SK-N-SH treated with all-trans-retinoic acid at 6 μM for 48 hours (cell line): ENCODE data around the gene FXYD2.

Source experiments
- ATAC-seq: fragments of 200-7000 bp; cut with Tn5 transposase; 3 replicates; pipeline ENCODE4 v1.9.1; 2020; ENCODE audit warnings: mild to moderate bottlenecking, moderate library complexity
- ARNTL ChIP-seq: fragments of 450-650 bp; formaldehyde crosslinking; IDR thresholded peaks from 2 replicates; pipeline ENCODE4 v1.5.0; 2020; ENCODE audit warnings: low read depth, mild to moderate bottlenecking, moderate library complexity, borderline replicate concordance
- BACH2 ChIP-seq: fragments of 250-450 bp; sonication (Bioruptor Pico); IDR thresholded peaks from 2 replicates; pipeline ENCODE4 v1.9.0; 2021; ENCODE audit warnings: mild to moderate bottlenecking, borderline replicate concordance
- CSDC2 ChIP-seq: fragments of 250-450 bp; sonication (Bioruptor Pico); IDR thresholded peaks from 2 replicates; pipeline ENCODE4 v1.5.0; 2020; ENCODE audit warnings: mild to moderate bottlenecking, moderate library complexity
- ESRRG ChIP-seq: fragments of 250-450 bp; sonication (Bioruptor Pico); IDR thresholded peaks from 2 replicates; pipeline ENCODE4 v1.6.1; 2021; ENCODE audit warnings: mild to moderate bottlenecking
- GLIS3 ChIP-seq: fragments of 250-450 bp; sonication (Bioruptor Pico); IDR thresholded peaks from 2 replicates; pipeline ENCODE4 v1.5.0; 2020; ENCODE audit warnings: mild to moderate bottlenecking, moderate library complexity
- ISL1 ChIP-seq: fragments of 250-450 bp; sonication (Bioruptor Pico); IDR thresholded peaks from 2 replicates; pipeline ENCODE4 v2.1.2; 2022; ENCODE audit warnings: mild to moderate bottlenecking, moderate library complexity
- OSR1 ChIP-seq: fragments of 250-450 bp; sonication (Bioruptor Pico); IDR thresholded peaks from 2 replicates; pipeline ENCODE4 v1.8.0; 2022; ENCODE audit warnings: moderate library complexity, mild to moderate bottlenecking, inconsistent platforms
- PATZ1 ChIP-seq: fragments of 250-450 bp; sonication (Bioruptor Pico); IDR thresholded peaks from 2 replicates; pipeline ENCODE4 v1.8.0; 2020; ENCODE audit warnings: mild to moderate bottlenecking, moderate library complexity, borderline replicate concordance
- POU6F1 ChIP-seq: fragments of 250-450 bp; sonication (Bioruptor Pico); IDR thresholded peaks from 2 replicates; pipeline ENCODE4 v1.8.0; 2021; ENCODE audit warnings: low read depth, mild to moderate bottlenecking, moderate library complexity, borderline replicate concordance
- PPARA ChIP-seq: fragments of 250-450 bp; sonication (Bioruptor Pico); IDR thresholded peaks from 2 replicates; pipeline ENCODE4 v1.5.0; 2020; ENCODE audit warnings: mild to moderate bottlenecking, borderline replicate concordance
- RARB ChIP-seq: fragments of 250-450 bp; sonication (Bioruptor Pico); IDR thresholded peaks from 2 replicates; pipeline ENCODE4 v1.8.0; 2021; ENCODE audit warnings: mild to moderate bottlenecking, moderate library complexity
- SNAI2 ChIP-seq: fragments of 250-450 bp; sonication (Bioruptor Pico); IDR thresholded peaks from 2 replicates; pipeline ENCODE4 v1.5.0; 2020; ENCODE audit warnings: mild to moderate bottlenecking, moderate library complexity
- TOX ChIP-seq: fragments of 250-450 bp; sonication (Bioruptor Pico); IDR thresholded peaks from 2 replicates; pipeline ENCODE4 v1.8.0; 2021; ENCODE audit warnings: mild to moderate bottlenecking, moderate library complexity, borderline replicate concordance
- TSHZ2 ChIP-seq: fragments of 250-450 bp; sonication (Bioruptor Pico); IDR thresholded peaks from 2 replicates; pipeline ENCODE4 v1.5.0; 2020; ENCODE audit warnings: mild to moderate bottlenecking, moderate library complexity
- ZFP3 ChIP-seq: fragments of 250-450 bp; sonication (Bioruptor Pico); IDR thresholded peaks from 2 replicates; pipeline ENCODE4 v1.5.0; 2020; ENCODE audit warnings: mild to moderate bottlenecking, moderate library complexity
- ZFP30 ChIP-seq: fragments of 450-650 bp; formaldehyde crosslinking; IDR thresholded peaks from 2 replicates; pipeline ENCODE4 v1.5.0; 2022; ENCODE audit warnings: mild to moderate bottlenecking, moderate library complexity
- ZNF565 ChIP-seq: fragments of 450-650 bp; formaldehyde crosslinking; conservative IDR thresholded peaks from 2 replicates; pipeline ENCODE4 v1.5.0; 2020; ENCODE audit warnings: low read depth, mild to moderate bottlenecking, moderate library complexity
- ZNF70 ChIP-seq: fragments of 450-650 bp; formaldehyde crosslinking; IDR thresholded peaks from 2 replicates; pipeline ENCODE4 v1.5.0; 2020; ENCODE audit warnings: mild to moderate bottlenecking, moderate library complexity
- TF ChIP-seq, protein P1 (sequence below): fragments of 250-450 bp; sonication (Bioruptor Pico); IDR thresholded peaks from 2 replicates; pipeline ENCODE4 v1.5.1; 2021; ENCODE audit warnings: mild to moderate bottlenecking, moderate library complexity
- TF ChIP-seq, protein P2 (sequence below): fragments of 250-450 bp; sonication (Bioruptor Pico); IDR thresholded peaks from 2 replicates; pipeline ENCODE4 v1.5.1; 2020; ENCODE audit warnings: low read depth, mild to moderate bottlenecking, moderate library complexity

The FXYD2 gene

GRCh38 chr11:117837791-117838190 lies 13.2 kb upstream of the FXYD2 start:
- no peak for ATAC-seq
- TF ChIP-seq POU6F1 = no peak
- no peak for TF ChIP-seq BACH2 (CRISPR knock-in tag)
- no peak for TF ChIP-seq ARNTL
- TF ChIP-seq, protein P1, sequence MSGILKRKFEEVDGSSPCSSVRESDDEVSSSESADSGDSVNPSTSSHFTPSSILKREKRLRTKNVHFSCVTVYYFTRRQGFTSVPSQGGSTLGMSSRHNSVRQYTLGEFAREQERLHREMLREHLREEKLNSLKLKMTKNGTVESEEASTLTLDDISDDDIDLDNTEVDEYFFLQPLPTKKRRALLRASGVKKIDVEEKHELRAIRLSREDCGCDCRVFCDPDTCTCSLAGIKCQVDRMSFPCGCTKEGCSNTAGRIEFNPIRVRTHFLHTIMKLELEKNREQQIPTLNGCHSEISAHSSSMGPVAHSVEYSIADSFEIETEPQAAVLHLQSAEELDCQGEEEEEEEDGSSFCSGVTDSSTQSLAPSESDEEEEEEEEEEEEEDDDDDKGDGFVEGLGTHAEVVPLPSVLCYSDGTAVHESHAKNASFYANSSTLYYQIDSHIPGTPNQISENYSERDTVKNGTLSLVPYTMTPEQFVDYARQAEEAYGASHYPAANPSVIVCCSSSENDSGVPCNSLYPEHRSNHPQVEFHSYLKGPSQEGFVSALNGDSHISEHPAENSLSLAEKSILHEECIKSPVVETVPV = no peak
- no peak for TF ChIP-seq PATZ1 (CRISPR knock-in tag)
- TF ChIP-seq TOX = no peak
- no peak for TF ChIP-seq ESRRG (CRISPR knock-in tag)
- TF ChIP-seq RARB = no peak
- TF ChIP-seq ZFP3 (CRISPR knock-in tag) = no peak

- TF ChIP-seq PATZ1 (CRISPR knock-in tag) (no peak), TSHZ2 (CRISPR knock-in tag) (no peak), ZNF70 (no peak), ZFP30 (CRISPR knock-in tag) (no peak), RARB (no peak), ISL1 (CRISPR knock-in tag) (no peak), GLIS3 (CRISPR knock-in tag) (no peak), ZNF565 (CRISPR knock-in tag) (no peak), PPARA (CRISPR knock-in tag) (no peak), ARNTL (no peak), SNAI2 (CRISPR knock-in tag) (no peak), ESRRG (CRISPR knock-in tag) (no peak), OSR1 (no peak), CSDC2 (no peak), POU6F1 (no peak), TOX (no peak)
- TF ChIP-seq, protein P2, sequence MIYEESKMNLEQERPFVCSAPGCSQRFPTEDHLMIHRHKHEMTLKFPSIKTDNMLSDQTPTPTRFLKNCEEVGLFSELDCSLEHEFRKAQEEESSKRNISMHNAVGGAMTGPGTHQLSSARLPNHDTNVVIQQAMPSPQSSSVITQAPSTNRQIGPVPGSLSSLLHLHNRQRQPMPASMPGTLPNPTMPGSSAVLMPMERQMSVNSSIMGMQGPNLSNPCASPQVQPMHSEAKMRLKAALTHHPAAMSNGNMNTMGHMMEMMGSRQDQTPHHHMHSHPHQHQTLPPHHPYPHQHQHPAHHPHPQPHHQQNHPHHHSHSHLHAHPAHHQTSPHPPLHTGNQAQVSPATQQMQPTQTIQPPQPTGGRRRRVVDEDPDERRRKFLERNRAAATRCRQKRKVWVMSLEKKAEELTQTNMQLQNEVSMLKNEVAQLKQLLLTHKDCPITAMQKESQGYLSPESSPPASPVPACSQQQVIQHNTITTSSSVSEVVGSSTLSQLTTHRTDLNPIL = no peak
- no peak for ATAC-seq
Measured at GRCh38 chr11:117837070-117837776, 12.7 kb upstream of the FXYD2 start.
